ENCODE data around the gene CDC42EP4.

- TF ChIP-seq CTCF (IDR thresholded peaks at IDR 0.05; ENCODE audit: poor library complexity) = no peak
- no peak for TF ChIP-seq EZH2phosphoT487 (IDR thresholded peaks at IDR 0.05; ENCODE audit: low read depth, severe bottlenecking, unreplicated experiment)
Observed at GRCh38 chr17:73348829-73349095, 37.0 kb upstream of the CDC42EP4 start.
